Activated naive CD4-positive, alpha-beta T cell treated with anti-CD3 and anti-CD28 coated beads, Interleukin-2, amount 50 U/mL, for 72 hours (primary cell): ENCODE results near the gene FASTK. TPM values are rescaled to one million over a fixed set of nuclear protein-coding genes. Genes with fewer than 3 reads are reported as not detected.
A peak's percentile ranks its signal among the peaks of the same experiment; 100 is the strongest.

Experiments used
- ATAC-seq, 2 donors: fragments of 150-1000 bp; cut with Tn5 transposase; 2 replicates each; pipeline ENCODE4 v1.10.0; 2021; ENCODE audit warnings: mild to moderate bottlenecking in 2 of 2, moderate library complexity in 2 of 2
- DNase-seq, 2 donors: peaks; one replicate each; pipeline ENCODE4 v3.0.0; 2021 to 2022; ENCODE audit warnings: low spot score in 2 of 2
- H3K27ac Mint-ChIP-seq, 2 donors: one replicate each; pipeline ENCODE4 v1.8.0; 2022; ENCODE audit warnings: mild to moderate bottlenecking in 2 of 2, mixed read lengths in 2 of 2
- H3K36me3 Mint-ChIP-seq, 2 donors: one replicate each; pipeline ENCODE4 v1.8.0; 2022; ENCODE audit warnings: mixed read lengths in 2 of 2
- H3K9me3 Mint-ChIP-seq, 2 donors: one replicate each; pipeline ENCODE4 v1.8.0; 2022; ENCODE audit warnings: mixed read lengths in 2 of 2
- total RNA-seq, 2 donors: library from RNA; stranded (reverse); gene quantifications; one replicate each; pipeline ENCODE4 v1.2.3, GENCODE V29; 2022

FASTK gene
- total RNA-seq, 2 donors from 2014 or later = 27.0 to 62.0 TPM

GRCh38 chr7:151089893-151090730 is 9.5 kb upstream of the FASTK start:
- peak overlapping the region in 1 of 2 donors; percentile 47 for H3K27ac Mint-ChIP-seq
- ATAC-seq = no peak

GRCh38 chr7:151088856-151089699 is 8.5 kb upstream of the FASTK start:
- H3K27ac Mint-ChIP-seq = peak overlapping the region in 1 of 2 donors; percentile 47
- H3K36me3 Mint-ChIP-seq = peaks cover 0 to 7% of the 10 kb centered on the region in 2 donors
- ATAC-seq (no peak), DNase-seq (no peak)
- H3K9me3 Mint-ChIP-seq = no peaks in the 10 kb centered on the region

More at GRCh38 chr7:151089893-151090730, 9.5 kb upstream of the FASTK start:
- DNase-seq = no peak
- Mint-ChIP-seq H3K9me3 (no peaks in the 10 kb centered on the region), H3K36me3 (peaks cover 0 to 7% of the 10 kb centered on the region in 2 donors)

- peak overlapping the region; percentile 50 to 61 for H3K27ac Mint-ChIP-seq
- DNase-seq (no peak), ATAC-seq (peak in 1 of 2 donors; percentile 19)
- H3K36me3 Mint-ChIP-seq = peaks cover 0 to 7% of the 10 kb centered on the region in 2 donors
- H3K9me3 Mint-ChIP-seq = no peaks in the 10 kb centered on the region
These were observed 7.6 kb upstream of the FASTK start for GRCh38 chr7:151088019-151088855.

GRCh38 chr7:151087245-151088018 is 6.8 kb upstream of the FASTK start:
- Mint-ChIP-seq H3K9me3 (no peaks in the 10 kb centered on the region), H3K36me3 (peaks cover 6 to 13% of the 10 kb centered on the region in 2 donors), H3K27ac (peak overlapping the region; percentile 57 to 61)
- ATAC-seq = peak; percentile 35 to 49
- peak; percentile 46 to 74 for DNase-seq

- Mint-ChIP-seq H3K36me3 (peaks cover 6 to 13% of the 10 kb centered on the region in 2 donors), H3K9me3 (no peaks in the 10 kb centered on the region), H3K27ac (peak overlapping the region in 1 of 2 donors; percentile 57)
- ATAC-seq (peak in 1 of 2 donors; percentile 16), DNase-seq (peak in 1 of 2 donors; percentile 46)
These were observed 6.2 kb upstream of the FASTK start for GRCh38 chr7:151086802-151087244.

GRCh38 chr7:151085691-151086620 is 5.3 kb upstream of the FASTK start, which contains the start of gene AGAP3:
AGAP3 (plus strand) TSS chr7:151086475; CDS start chr7:151086742, 267 bp downstream.
- peak in 1 of 2 donors; percentile 50 for DNase-seq
- peak within 1 kb of the TSS; percentile 57 to 60 for H3K27ac Mint-ChIP-seq
- no peaks in the 10 kb centered on the region for H3K9me3 Mint-ChIP-seq
- peaks cover 6 to 13% of the 10 kb centered on the region in 2 donors for H3K36me3 Mint-ChIP-seq
- ATAC-seq = peak; percentile 19 to 34

- H3K27ac Mint-ChIP-seq = peak overlapping the region in 1 of 2 donors; percentile 37
These were observed 4.7 kb upstream of the FASTK start for GRCh38 chr7:151085329-151085690.

GRCh38 chr7:151083824-151084160 is 3.2 kb upstream of the FASTK start:
- ATAC-seq = no peak
- Mint-ChIP-seq H3K27ac (peak overlapping the region in 1 of 2 donors; percentile 89), H3K9me3 (no peaks in the 10 kb centered on the region), H3K36me3 (peaks cover 6 to 15% of the 10 kb centered on the region in 2 donors)
- DNase-seq = no peak

More at GRCh38 chr7:151085329-151085690, 4.7 kb upstream of the FASTK start:
- Mint-ChIP-seq H3K9me3 (no peaks in the 10 kb centered on the region), H3K36me3 (peaks cover 6 to 14% of the 10 kb centered on the region in 2 donors)
- DNase-seq (no peak), ATAC-seq (no peak)

- DNase-seq (peak; percentile 76 to 79), ATAC-seq (peak; percentile 45 to 73)
- peaks cover 6 to 14% of the 10 kb centered on the region in 2 donors for H3K36me3 Mint-ChIP-seq
- no peaks in the 10 kb centered on the region for H3K9me3 Mint-ChIP-seq
- H3K27ac Mint-ChIP-seq = peak within 1 kb of the TSS; percentile 89 to 97
These were observed 2.6 kb upstream of the FASTK start, which contains the start of gene TMUB1 for GRCh38 chr7:151083071-151083823. TMUB1 (minus strand) TSS chr7:151083493; CDS start chr7:151082563, 930 bp downstream.

- no peaks in the 10 kb centered on the region for H3K9me3 Mint-ChIP-seq
- ATAC-seq = no peak
- H3K27ac Mint-ChIP-seq = peak overlapping the region; percentile 89 to 97
- no peak for DNase-seq
- peaks cover 6 to 14% of the 10 kb centered on the region in 2 donors for H3K36me3 Mint-ChIP-seq
These were observed 1.8 kb upstream of the FASTK start for GRCh38 chr7:151082141-151083070.

- DNase-seq (no peak), ATAC-seq (no peak)
- no peaks in the 10 kb centered on the region for H3K9me3 Mint-ChIP-seq
- peaks cover 6 to 14% of the 10 kb centered on the region in 2 donors for H3K36me3 Mint-ChIP-seq
- peak overlapping the region in 1 of 2 donors; percentile 89 for H3K27ac Mint-ChIP-seq
These were observed 827 bp upstream of the FASTK start for GRCh38 chr7:151081170-151082101.

- Mint-ChIP-seq H3K9me3 (no peaks in the 10 kb centered on the region), H3K36me3 (peaks cover 12 to 14% of the 10 kb centered on the region in 2 donors), H3K27ac (peak overlapping the region; percentile 79 to 91)
- ATAC-seq (peak; percentile 0 to 13), DNase-seq (no peak)
These were observed 515 bp downstream of the FASTK start for GRCh38 chr7:151080067-151080521.
